Left lobe of liver (tissue), 2 donors: ENCODE measurements around the gene SIPA1L3. TPM values are rescaled to one million over a fixed set of nuclear protein-coding genes. Genes with fewer than 3 reads are reported as not detected.
"Not testable (repeated sequence)": the region's sequence is repeated elsewhere in the genome, so short reads cannot be mapped to it uniquely, and the experiment has no call there.

Source experiments
- ATAC-seq: fragments of 200-7000 bp; cut with Tn5 transposase; one replicate; pipeline ENCODE4 v1.9.1; 2020; ENCODE audit warnings: mild to moderate bottlenecking, moderate library complexity
- DNase-seq: peaks from one replicate; pipeline ENCODE4 v3.0.0-alpha.2; 2020; ENCODE audit warnings: low spot score
- total RNA-seq: library from RNA; stranded (reverse); gene quantifications from one replicate; pipeline ENCODE4 v1.2.1, GENCODE V29; 2021
- donor health status: DM: no; HTN: no; CAD: no; lungs with moderate emphysema.
- donor health status: DM: no; HTN: yes; CAD: no.

The SIPA1L3 gene
- total RNA-seq, 1 donor from 2014 or later = 12.9 TPM

DNA sequence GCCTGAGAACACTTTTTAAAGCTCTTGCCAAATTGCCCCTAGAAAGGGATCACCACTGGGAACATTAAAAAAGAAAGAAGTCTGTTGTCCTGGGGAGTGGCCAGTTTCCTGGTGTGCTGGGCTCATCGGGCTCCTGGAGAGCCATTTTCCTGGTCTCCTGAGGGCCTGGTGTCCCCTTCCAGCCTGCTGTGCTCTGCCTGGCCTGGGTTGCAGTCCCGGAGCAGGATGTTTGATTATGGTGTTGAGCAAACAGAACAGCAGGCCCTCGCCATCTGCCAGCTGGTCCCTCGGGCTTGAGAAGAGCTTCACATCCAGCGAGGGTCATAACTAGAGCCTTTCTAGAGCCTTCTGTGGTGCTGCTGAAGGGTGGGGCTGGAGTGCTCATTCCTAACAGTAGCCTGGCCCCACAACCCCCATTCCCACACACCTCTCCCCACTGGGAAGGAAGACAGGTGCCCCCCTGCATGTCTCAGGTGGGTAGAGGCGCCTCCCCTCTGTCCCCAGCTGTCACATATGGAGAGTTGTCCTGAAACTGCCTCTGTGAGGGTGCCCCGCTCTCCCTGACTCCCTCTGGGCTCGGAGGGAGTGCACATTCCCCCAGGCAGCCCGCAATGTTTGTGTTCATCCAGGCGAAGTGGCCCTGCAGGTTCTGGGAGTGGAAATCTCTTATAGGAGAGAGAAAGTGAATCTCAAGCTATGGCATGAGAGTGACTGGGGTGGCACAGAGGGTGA is 151.1 kb downstream of the SIPA1L3 start:
- ATAC-seq (peak; percentile 95), DNase-seq (no peak)

DNA sequence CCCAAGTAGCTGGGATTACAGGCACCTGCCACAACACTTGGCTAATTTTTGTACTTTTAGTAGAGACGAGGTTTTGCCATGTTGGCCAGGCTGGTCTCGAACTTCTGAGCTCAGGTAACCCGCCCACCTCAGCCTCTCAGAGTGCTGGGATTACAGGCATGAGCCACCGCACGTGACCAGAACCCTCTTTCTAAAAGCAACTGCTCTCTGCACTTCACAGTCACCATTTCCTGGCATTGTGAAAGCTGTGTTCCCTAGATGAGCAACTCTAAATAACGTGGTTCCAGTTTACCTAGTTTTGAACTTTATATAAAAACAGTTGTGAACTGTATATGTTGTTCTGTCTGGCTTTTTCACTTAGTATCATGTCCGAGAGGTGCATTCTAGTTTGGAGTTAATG is 152.9 kb downstream of the SIPA1L3 start:
- ATAC-seq (no peak), DNase-seq (no peak)

DNA sequence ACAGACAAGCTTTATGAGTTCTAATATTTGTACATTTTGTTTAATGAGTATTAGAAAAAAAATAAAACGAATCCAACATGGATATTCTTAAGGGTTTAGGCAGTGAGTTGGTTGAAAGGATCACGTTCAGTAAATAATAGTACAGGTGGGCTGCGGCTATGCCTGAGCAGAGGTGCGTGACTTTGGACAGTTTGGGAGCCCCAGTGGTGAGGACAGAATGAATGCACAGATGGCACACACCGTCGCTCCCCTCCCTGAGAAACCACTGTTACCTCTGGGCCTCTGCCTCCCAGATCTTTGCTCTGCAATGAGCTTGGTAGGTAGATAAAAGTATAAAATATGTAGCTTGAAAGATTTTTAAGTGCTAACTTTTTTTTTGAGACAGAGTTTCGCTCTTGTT is 153.3 kb downstream of the SIPA1L3 start:
- ATAC-seq (no peak), DNase-seq (no peak)

DNA sequence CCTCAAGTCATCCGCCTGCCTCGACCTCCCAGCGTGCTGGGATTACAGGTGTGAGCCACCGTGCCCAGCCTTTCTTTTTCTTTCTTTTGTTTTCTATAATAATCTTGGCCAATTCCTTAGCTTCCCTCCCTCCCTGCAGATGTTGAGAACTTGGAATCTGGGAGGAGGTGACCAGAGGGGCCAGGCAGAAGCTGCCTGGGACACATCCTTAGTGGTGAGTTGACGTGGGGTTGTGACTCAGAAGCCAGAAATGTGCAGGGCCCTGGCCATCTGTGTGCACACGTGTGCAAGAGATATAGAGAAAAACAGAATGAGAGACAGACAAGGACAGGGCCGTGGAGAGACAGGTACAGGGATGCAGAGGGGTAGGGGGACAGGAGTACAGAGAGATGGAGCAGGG is 154.3 kb downstream of the SIPA1L3 start:
- ATAC-seq (no peak), DNase-seq (no peak)

DNA sequence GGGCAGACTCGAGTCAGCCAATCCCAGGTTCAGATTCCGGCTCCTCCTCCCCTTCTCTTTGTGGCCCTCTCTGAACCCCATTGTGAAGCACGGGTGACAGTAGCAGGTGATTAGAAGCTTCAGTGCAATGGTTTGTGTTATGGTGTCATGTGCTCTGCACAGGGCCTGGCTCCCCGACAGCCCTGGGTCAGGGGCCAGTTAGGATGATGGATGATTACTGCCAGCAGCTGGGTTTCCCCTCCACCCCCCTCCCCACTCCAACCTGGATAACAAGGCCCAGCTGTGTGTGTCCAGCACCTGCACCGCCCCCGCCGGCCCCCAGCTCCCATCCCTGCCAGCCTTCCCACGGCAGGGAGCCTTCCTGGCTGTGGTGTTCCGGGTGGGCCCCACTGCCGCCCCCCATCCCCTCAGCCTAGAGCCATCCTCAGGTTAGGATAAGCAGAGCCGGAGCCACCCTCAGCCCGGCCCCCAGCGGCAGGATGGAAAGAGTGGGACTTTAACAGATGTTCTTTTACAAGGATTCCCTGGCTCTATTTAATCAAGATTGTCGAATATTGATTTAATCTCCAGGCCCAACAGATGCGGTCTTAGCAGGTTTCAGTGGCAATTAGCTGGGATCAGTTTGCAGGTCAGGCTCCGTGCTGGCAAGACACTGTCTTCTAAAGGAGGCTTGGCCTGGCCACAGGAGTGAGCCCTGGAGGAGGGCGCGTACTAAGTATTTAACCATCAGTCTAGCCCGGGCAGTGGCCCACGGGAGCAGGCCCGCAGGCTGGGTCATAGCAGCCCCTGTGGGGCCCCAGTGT is 156.2 kb downstream of the SIPA1L3 start:
- DNase-seq = no peak
- no peak for ATAC-seq

DNA sequence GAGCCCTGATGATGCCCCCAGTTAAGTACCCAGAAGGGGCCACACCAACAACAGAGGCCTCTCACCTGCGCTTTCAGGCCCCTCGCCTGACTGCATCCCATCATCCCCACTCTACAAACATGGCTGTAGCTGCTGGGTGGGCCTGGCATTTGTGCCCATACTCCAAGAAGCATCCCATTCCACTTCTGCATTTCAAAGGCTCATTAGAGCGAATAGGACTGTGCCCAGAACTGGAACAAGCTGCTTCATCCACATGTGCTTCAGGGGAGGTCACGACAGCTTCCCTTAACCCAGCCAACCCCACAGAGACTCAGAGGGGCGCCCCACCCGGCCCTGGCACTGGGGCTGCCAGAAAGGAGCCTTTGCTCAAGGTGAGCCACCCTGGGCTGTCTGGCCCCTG is 156.9 kb downstream of the SIPA1L3 start:
- DNase-seq = no peak
- ATAC-seq = no peak

DNA sequence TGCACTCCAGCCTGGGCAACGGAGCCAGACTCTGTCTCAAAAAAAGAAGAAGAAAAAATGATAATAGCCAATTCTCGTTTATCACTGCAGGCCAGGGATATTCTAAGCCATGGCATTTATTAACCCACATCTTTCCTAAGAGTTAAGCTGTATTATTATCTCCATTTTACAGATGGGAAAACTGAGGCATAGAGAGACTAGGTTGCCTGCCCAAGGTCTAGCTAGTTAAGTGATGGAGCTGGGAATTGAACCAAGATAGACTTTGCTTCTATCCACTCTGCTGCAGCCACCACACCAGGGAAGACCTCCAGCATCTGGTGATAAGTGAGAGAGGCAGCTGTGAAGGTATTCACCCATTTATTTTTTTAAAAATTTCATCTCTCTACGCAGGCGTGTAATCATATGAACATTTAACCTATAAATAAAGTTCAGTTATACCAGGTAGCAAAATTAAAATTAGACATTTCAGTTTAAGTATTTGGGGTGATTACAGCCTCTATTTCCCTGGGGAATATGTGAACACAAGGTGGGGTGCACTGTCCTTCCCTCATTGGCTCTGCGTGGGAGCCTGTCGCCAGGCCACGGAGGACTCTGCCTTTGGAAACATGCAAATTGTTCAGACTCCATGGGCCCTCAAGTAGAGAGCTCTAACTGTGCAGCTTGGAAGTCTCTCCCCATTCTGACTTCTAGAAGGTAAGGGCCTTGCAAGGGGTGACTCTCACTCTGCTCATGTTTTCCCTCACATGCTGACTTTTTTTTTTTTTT is 157.8 kb downstream of the SIPA1L3 start:
- DNase-seq = no peak
- ATAC-seq = no peak

DNA sequence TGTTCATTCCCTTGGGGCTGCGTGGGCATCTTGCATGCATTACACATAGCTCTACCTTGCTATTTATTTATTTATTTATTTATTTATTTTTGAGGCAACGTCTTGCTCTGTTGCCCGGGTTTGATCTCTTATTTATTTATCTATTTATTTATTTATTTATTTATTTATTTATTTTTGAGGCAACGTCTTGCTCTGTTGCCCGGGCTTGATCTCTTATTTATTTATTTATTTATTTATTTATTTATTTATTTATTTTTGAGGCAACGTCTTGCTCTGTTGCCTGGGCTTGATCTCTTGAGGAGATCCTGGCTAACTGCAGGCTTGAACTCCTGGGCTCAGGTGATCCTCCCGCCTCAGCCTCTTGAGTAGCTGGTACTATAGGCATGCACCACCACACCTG is 158.8 kb downstream of the SIPA1L3 start:
- not testable (repeated sequence) for ATAC-seq, DNase-seq

DNA sequence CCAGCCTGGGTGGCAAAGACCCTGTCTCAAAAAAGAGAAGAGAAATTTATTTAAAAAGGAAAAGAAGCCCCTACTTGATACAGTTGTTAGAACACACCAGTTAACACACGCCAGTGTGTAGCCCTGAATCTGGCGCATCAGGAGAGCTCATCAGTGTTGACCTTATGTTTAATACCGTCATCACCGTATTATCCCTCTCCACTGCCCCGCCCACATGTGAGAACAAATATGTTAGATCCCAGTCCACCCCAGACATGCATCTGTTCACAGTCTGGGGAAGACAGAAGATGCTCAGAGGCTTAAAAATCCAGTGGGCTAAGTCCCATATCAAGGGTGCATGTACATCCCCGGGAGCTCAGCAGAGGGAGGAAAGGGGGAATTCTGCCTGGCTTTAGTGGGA is 161.8 kb downstream of the SIPA1L3 start:
- no peak for ATAC-seq

DNA sequence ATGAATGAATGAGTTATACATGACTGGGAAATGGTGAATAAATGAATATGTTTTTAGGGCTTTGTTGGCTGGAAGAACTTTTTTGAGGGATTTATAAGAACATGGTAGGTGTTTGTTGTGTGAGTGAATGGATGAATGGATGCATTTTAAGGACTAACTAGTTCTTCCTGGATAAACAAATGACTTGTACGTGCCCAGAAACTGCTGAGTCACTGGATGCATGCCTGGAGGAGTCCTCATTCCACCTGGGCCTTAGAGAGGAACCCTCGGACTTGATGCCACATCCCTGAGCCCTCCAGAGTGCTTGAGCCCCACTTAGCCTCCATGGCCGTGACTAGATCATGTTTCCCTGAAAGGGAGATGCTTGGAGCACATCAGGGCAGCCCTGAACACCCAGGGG is 163.6 kb downstream of the SIPA1L3 start:
- DNase-seq (no peak), ATAC-seq (no peak)

More for the DNA sequence above, 161.8 kb downstream of the SIPA1L3 start:
- no peak for DNase-seq

DNA sequence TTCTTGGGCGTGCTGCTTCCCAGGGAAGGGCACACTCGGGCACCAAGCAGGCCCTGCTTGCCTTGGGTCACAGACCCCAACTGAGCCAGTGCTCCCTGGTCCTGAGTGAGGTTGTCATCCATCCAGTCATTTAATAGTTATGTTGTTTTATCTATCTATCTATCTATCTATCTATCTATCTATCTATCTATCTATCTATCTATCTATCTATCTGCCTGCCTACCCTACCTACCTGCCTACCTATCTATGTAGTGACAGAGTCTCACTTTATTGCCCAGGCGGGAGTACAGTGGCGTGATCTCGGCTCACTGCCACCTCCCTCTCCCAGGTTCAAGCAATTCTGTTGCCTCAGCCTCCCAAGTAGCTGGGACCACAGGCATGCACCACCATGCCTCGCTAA is 164.0 kb downstream of the SIPA1L3 start:
- DNase-seq, ATAC-seq: not testable (repeated sequence)

DNA sequence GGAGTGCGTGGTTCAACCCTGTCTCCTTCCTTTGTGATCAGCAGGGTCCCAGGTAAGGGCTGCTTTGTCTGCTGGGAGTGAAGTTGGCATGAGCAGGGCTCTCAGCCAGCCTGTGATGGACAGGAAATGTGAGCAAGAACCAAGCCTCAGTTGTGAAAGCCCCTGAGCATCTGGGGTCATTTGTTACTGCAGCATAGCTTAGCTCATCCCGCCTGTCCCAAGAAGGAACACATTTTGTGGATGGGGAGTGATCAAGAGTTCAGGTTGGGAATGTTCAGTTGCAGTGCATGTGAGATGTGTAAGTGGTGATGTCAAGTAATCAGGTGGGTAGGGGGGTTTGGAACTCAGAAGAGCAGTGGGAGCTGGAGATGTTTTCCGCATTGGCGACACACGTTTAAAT is 164.6 kb downstream of the SIPA1L3 start:
- ATAC-seq (no peak), DNase-seq (no peak)

DNA sequence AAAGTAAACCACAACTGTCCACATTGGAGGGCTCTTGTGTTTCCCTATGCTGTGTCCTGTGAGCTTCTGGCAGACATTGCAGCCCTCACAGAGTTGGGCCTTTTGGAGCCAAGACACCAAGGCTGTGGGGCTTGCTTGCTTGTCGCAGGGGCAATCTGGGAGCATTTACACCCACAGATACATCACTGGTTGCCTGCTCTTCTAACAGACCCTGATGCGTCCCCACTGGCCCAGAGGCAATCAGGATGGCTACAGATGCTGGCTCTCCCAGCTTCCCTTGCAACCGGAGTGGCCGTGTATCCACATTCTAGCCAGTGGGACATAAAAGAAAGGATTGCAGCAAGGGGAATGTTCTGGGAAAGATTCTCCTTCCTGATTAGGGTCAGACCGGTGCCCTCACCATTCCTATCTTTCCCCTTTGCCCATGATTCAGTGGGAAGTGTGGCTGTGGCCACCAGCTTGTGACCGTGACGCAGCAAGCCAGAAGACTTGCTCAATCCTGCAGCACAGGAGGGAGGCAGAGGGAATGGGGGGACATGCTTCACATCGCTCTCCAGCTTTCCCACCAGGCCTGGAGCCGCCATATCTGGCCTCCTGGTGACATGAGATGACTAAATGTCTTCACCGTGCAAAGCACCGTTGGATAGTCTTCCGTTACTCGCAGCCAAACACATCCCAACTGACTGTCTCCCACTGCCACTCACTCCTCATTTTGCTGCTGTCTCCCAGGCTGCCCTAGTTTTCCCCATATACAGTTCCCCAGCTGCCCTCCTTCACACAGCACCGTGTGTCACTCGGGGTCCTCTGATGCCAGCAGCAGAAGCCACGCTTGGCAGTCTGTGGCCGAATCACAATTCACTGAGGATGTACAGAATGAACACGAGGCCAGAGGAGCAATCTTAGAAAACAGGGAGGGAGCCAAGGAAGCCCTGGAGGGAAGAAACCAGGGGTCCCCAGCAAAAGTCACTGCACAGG is 166.1 kb downstream of the SIPA1L3 start:
- ATAC-seq = no peak
- DNase-seq = no peak

DNA sequence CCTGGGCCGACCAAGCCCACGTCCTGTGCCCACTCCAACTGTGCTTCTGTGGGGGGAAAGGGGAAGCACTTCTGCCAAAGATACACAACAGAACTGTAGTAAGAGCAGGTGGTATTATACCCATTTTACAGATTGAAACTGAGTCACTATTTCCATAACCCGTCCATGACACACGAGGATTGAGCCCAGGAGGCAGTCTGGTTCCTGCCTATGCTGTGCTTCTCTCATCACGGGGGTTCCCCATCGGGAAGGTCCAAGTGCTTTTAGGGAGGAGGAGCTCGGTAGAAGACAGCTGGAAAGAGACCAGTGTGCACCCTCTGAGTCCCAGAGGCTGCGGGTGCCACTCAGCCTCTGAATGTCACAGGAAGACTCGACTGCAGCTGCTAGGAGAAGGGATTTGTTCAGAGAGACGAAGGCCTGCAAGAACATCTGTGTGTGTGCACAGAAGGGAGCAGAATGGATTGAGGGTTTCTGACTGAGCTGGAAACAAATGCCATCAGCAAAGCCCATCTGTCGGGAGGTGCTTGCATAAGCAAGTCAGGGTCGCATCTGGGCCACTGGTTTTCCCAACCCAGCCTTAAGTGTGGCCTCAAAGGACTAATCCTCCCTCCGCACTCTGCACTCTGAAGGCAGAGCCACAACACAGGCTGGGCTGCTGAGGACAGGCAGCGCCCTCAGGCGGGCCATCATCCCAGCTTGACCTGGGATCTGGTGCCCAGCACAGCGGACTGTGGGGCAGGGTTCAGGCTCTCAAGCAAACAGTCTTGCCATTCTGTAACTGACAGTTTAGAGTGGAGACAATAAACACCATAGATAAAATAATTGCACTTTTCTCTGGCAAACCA is 167.1 kb downstream of the SIPA1L3 start:
- no peak for DNase-seq

DNA sequence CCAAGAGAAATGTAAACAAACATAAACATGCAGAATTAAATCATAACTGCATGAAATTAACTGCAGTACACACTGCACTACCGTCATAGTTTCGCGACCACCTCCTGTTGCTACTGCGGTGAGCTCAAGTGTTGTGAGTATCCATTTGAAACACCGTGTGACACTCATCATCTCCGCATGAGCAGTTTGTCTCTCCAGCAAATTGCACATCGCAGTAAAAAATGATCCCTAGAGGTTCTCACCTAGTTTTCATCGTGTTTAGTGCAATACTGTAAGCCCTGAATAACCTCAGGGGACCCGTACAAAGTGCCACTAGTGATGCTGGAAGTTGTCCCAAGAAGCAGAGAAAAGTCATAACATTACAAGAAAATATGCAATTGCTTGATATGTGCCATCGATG is 169.3 kb downstream of the SIPA1L3 start:
- DNase-seq (no peak), ATAC-seq (no peak)

More for the DNA sequence above, 167.1 kb downstream of the SIPA1L3 start:
- peak; percentile 95 for ATAC-seq

DNA sequence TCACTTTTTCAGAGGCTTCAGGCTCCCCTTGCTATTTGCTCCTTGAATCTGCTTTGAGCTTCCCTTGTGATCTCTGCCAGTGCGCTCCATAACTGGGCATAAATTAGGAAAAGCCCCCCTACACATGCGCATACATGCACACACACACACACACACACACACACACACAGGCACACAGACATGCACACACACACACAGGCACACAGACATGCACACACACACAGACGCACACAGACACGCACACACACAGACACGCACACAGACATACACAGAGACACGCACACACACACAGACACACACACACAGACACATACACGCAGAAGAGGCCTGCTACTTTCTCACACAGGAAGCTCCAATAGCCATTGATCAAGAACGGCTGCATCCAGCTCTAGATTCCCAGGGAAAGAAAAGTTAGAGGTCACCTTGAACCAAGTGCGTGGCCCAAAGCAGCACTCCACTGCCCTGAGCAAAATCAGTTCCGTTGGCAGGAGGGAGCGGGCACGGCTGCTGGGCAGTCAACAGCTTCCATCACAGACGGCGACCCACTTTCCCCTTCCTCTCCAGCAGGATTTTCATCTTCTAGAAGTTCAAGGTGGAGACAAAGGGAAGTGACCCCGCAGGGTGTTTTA is 171.4 kb downstream of the SIPA1L3 start:
- DNase-seq (no peak), ATAC-seq (no peak)

DNA sequence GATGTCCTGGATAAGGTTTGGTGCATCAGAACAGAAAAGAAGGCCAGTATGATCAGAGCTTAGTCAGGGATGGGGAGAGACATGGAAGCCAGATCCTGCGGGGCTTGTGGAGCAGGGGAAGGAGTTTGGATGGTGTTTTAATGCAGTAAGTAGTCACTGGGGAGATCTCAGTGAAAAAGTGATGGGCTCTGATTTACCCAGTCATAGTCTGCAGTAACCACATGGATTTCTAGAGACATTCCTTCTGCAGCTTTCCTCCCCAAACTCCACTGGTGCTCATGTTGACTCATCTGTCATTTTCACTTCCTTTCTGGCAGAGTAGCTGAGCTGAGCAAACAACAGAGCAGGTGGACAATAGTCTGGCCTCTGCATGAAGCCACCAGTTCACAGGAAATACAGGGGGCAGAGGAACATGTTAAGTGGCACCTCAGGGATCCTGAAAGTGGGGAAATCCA is 172.9 kb downstream of the SIPA1L3 start:
- ATAC-seq (peak; percentile 77), DNase-seq (no peak)

DNA sequence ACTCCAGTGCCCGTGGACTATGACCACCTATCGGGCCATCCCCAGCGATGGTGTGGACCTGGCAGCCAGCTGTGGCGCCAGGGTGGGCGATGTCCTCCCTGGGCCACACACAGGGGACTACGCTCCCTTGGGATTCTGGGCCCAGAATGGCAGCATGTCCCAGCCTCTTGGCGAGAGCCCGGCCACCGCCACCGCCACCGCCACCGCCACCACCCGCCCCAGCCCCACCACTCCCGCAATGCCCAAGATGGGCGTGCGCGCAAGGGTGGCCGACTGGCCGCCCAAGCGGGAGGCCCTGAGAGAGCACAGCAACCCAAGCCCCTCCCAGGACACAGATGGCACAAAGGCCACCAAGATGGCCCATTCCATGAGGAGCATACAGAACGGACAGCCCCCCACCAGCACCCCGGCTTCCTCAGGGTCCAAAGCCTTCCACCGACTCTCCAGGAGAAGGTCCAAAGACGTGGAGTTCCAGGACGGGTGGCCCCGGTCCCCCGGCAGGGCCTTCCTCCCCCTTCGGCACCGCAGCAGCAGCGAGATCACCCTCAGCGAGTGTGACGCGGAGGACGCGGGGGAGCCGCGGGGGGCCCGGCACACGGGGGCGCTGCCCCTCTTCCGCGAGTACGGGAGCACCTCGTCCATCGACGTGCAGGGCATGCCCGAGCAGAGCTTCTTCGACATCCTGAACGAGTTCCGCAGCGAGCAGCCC is 174.7 kb downstream of the SIPA1L3 start:
- DNase-seq = no peak
- ATAC-seq = no peak
